HK-2 (cell line): Measurements from ENCODE around the gene MLEC.

Experiments
- DNase-seq: peaks from one replicate; pipeline ENCODE4 v3.0.0-alpha.2; 2018; ENCODE audit not compliant: unreplicated experiment

The MLEC gene

GRCh38 chr12:120692524-120693033 lies 5.6 kb downstream of the MLEC start:
- no peak for DNase-seq

DNA sequence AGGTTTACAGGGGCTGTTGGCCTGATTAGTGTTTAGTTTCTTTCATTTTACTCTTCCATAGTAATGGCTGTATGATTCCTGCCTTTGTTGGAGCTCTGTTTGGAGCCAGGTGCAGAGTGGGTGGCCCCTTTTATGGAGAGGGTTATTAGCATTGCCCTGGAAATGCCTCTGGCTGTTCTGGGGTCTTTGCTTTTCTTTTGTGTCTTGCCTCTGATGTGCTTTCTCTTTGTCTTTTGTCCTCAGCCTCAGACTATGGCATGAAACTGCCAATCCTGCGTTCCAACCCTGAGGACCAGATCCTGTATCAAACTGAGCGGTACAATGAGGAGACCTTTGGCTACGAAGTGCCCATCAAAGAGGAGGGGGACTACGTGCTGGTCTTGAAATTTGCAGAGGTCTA lies 6.9 kb downstream of the MLEC start:
- DNase-seq: no peak

GRCh38 chr12:120696626-120697025 lies 9.7 kb downstream of the MLEC start:
- no peak for DNase-seq

- DNase-seq: no peak
Observed at GRCh38 chr12:120697344-120697743, 10.4 kb downstream of the MLEC start.

DNA sequence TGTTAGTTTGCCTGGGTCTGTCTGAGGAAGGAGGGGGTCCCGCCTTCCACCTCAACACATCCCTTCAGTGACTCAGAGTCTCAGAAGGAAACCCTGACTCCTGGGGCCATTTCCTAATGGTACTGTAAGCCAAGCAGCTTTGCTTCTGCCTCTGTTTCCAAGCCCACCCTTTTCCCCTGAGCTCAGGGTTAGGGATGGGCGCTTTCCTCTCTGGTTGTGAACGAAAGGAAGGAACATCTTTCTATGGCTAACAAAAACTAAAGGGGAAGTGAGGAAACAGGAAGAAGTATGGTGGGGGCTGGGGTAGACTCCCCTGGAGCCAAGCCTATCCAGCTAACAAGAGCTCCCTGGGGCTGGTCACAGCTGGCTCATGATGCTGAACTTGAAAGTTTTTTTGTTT lies 11.7 kb downstream of the MLEC start:
- no peak for DNase-seq

- DNase-seq: no peak
Observed at GRCh38 chr12:120699553-120699952, 12.6 kb downstream of the MLEC start.

GRCh38 chr12:120700886-120701285 lies 13.9 kb downstream of the MLEC start:
- DNase-seq: no peak

DNA sequence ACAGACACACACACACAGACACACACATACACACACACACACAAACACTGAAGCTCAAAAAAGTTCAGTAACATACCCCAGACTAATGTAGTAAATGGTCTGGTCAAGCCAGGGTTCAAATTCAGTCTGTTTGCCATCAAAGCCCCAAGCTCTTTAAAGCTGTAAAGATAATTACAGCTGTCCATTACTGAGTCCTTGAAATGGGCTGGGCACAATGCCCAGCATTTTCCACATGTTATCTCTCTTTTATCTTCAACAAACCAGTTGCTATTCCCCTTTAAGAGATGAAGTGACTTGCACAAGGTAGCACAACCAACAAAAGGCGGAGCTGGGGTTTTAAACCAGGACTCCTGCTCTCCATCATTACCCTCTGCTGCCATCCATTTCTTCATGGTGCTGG lies 15.7 kb downstream of the MLEC start:
- no peak for DNase-seq

GRCh38 chr12:120703311-120703942 lies 16.5 kb downstream of the MLEC start:
- no peak for DNase-seq

GRCh38 chr12:120705618-120706017 lies 18.7 kb downstream of the MLEC start:
- no peak for DNase-seq

DNA sequence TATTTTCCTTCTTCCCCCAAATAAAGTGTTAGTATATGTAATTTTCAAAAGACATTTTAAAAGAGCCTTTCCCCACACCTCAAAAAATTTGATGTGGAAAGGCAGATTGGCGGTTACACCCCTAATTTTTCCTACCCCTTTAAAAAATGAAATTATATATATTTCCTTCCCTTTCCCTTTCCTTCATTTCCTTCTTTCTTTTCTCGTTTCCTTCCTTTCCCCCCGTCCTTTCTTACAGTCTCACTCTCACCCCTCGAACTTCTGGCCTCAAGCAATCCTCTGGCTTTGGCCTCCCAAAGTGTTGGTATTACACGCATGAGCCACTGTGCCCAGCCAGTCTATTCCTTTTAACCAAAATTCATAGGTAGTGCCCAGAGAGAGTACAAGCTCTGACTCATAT lies 19.1 kb downstream of the MLEC start:
- no peak for DNase-seq

- DNase-seq: no peak
Observed at GRCh38 chr12:120708651-120709050, 21.7 kb downstream of the MLEC start.

GRCh38 chr12:120710031-120710804 lies 23.3 kb downstream of the MLEC start, which contains the start of gene UNC119B:
UNC119B (plus strand) TSS chr12:120710458; CDS start chr12:120710475, 17 bp downstream.
- peak; percentile 75 for DNase-seq

DNA sequence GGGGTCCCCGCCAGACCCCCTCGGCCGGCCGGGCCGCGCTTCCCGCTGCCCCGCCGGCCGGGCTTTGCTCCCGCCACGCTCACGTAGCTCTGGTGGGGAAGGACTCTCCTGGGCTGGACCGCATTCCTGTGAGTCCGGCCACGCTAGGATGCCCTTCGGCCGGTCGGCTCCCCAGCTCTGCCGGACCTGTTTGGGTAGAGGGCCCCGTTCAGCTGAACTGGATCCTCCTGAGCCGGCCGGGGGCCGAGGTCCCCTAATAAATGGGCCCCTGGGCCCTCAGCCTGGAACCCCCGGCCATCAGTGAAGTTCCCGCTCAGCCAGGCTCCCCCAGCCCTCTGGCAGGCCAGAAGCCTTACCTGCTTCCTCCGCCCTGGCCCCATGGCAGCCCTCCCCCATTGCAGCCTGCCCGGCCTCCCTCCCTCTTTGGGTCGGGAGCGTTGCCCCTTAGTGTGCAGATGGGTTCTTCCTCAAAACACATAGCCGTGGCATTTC lies 23.9 kb downstream of the MLEC start:
- peak; percentile 42 for DNase-seq

GRCh38 chr12:120711411-120711810 lies 24.5 kb downstream of the MLEC start:
- DNase-seq: no peak

GRCh38 chr12:120712610-120713009 lies 25.7 kb downstream of the MLEC start:
- DNase-seq: no peak

DNA sequence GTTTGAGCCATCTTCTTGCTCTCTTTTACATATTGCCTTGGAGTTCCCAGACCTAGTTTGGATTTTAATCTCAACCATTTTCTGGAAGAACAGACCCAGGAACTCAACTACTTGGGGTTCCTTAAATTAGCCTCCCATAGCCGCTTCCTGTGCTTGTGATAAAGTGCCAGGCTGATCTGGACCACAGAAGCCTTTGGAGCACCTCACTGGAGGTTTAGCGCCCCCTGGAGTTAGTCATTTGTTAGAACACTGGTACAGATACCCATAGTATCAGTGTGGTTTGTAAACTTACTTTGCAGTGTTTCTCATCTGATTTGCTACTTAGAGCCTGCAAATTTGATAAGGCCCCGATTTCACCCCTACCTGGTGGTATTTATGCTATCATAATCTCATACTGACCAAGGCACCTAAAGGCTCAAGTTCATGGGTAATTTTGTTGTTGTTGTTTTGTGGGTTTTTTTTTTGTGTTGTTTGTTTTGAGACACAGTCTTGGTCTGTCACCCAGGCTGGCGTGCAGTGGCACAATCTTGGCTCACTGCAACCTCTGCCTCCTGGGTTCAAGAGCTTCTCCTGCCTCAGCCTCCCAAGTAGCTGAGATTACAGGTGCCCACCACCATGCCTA lies 27.0 kb downstream of the MLEC start:
- DNase-seq: peak; percentile 62

DNA sequence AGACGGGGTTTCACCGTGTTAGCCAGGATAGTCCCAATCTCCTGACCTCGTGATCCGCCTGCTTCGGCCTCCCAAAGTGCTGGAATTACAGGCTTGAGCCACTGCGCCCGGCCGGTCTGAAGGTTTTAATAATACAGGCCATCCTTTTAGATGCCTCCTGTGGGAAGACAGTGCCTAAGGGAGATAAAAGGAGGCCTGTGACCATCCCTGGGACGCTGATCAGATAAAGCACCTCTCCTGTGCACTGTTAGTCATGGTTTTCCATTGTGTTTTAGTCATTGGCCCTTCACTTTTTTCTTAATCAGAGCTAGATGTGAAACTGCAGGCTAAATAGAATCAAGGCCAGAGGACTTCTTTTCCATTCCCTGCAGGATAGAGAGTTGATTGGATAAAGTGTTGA lies 31.1 kb downstream of the MLEC start:
- DNase-seq: no peak

- no peak for DNase-seq
Observed at GRCh38 chr12:120719072-120719471, 32.1 kb downstream of the MLEC start.

GRCh38 chr12:120719496-120720233 lies 32.7 kb downstream of the MLEC start:
- no peak for DNase-seq

GRCh38 chr12:120720234-120720986 lies 33.5 kb downstream of the MLEC start:
- DNase-seq: no peak
